Panc1 (cell line): ENCODE data around the gene MED17. TPM values are rescaled to one million over a fixed set of nuclear protein-coding genes. Genes with fewer than 3 reads are reported as not detected.

Experiments
- ATAC-seq: fragments of 200-7000 bp; cut with Tn5 transposase; 2 replicates; pipeline ENCODE4 v1.9.1; 2020; ENCODE audit warnings: mild to moderate bottlenecking, moderate library complexity
- BruUV-seq: library from RNA; stranded (reverse); fragments of 400-500 nt; replicated peaks from 2 replicates; lab custom pipeline; 2021; lab: Mats Ljungman, UMichigan
- CTCF ChIA-PET: fragments of 300-600 bp; sonication (Branson Sonifier 250); formaldehyde crosslinking; loops from one replicate; lab custom pipeline; 2022; ENCODE audit warnings: antibody characterized with exemption; lab: Charles Lee
- POLR2A ChIA-PET: fragments of 300-600 bp; sonication (Branson Sonifier 250); formaldehyde crosslinking; loops from one replicate; lab custom pipeline; 2022; ENCODE audit warnings: antibody characterized with exemption; lab: Charles Lee
- DNase-seq: peaks from one replicate; pipeline ENCODE4 v3.0.0-alpha.2; 2010; ENCODE audit warnings: low read depth, low spot score
- H3K27ac ChIP-seq: 2 replicates; pipeline ENCODE4 v1.5.1; 2011; ENCODE audit warnings: mild to moderate bottlenecking, low read length, inconsistent platforms
- H3K27me3 ChIP-seq: fragments of 200-500 bp; sonication (Bioruptor generic); 2 replicates; pipeline ENCODE4 v1.6.0; 2014; ENCODE audit warnings: low read length, inconsistent platforms; ENCODE audit not compliant: control insufficient read depth, insufficient read depth
- H3K36me3 ChIP-seq: fragments of 200-500 bp; sonication (Bioruptor generic); 2 replicates; pipeline ENCODE4 v1.5.1; 2014; ENCODE audit warnings: inconsistent platforms, mild to moderate bottlenecking, low read length, moderate library complexity; ENCODE audit not compliant: control insufficient read depth, insufficient read depth
- H3K4me1 ChIP-seq: 2 replicates; pipeline ENCODE4 v1.5.1; 2011; ENCODE audit warnings: inconsistent platforms, mild to moderate bottlenecking, low read length, moderate library complexity; ENCODE audit not compliant: control insufficient read depth, insufficient read depth
- H3K4me3 ChIP-seq, 2 experiments: 2 replicates each; pipeline ENCODE4 v1.5.1; 2011 to 2012; ENCODE audit warnings: low read depth in 2 of 2, low read length in 2 of 2, mild to moderate bottlenecking in 2 of 2, inconsistent platforms in 1 of 2, moderate library complexity in 1 of 2
- H3K9me3 ChIP-seq: fragments of 200-500 bp; sonication (Bioruptor generic); 2 replicates; pipeline ENCODE4 v1.5.1; 2014; ENCODE audit warnings: low read depth, mild to moderate bottlenecking, inconsistent platforms, low read length, moderate library complexity; ENCODE audit not compliant: control insufficient read depth, insufficient read depth
- POLR2AphosphoS5 ChIP-seq: IDR thresholded peaks from 2 replicates; pipeline ENCODE4 v1.6.1; 2012; ENCODE audit warnings: mild to moderate bottlenecking, low read depth, low read length, moderate library complexity
- SIN3A ChIP-seq: IDR thresholded peaks from 2 replicates; pipeline ENCODE4 v1.6.1; 2012; ENCODE audit warnings: low read depth, mild to moderate bottlenecking, low read length, moderate library complexity, borderline replicate concordance; ENCODE audit not compliant: insufficient read depth
- TCF7L2 ChIP-seq: IDR thresholded peaks from 2 replicates; pipeline ENCODE4 v1.6.1; 2011; ENCODE audit warnings: mild to moderate bottlenecking, low read depth, low read length, inconsistent platforms
- in situ Hi-C: cut with HindIII; loops from 2 replicates; pipeline ENCODE4 v1.10.0; 2016; ENCODE audit warnings: low sequenced_read_pairs, low pct_unique_long_range_greater_than_20kb
- intact Hi-C: fragments of 100-400 bp; cut with micrococcal nuclease; formaldehyde crosslinking; loops from one replicate; pipeline ENCODE4 v1.10.0; 2022; ENCODE audit not compliant: unreplicated experiment
- total RNA-seq: library from RNA; stranded (reverse); gene quantifications from one replicate; pipeline ENCODE4 v1.2.1, GENCODE V29; 2021; ENCODE audit not compliant: unreplicated experiment
- TF ChIP-seq, protein P1 (sequence below): fragments of 450-650 bp; IDR thresholded peaks from 2 replicates; pipeline ENCODE4 v1.5.1; 2017; ENCODE audit warnings: mild to moderate bottlenecking
- TF ChIP-seq, protein P2 (sequence below), 2 experiments: IDR thresholded peaks; 2 replicates each; pipeline ENCODE4 v1.6.1; 2011 to 2012; ENCODE audit warnings: low read depth in 2 of 2, control low read depth in 1 of 2, low read length in 1 of 2, mild to moderate bottlenecking in 1 of 2, moderate library complexity in 1 of 2; ENCODE audit not compliant: insufficient read depth in 1 of 2

MED17 gene
- total RNA-seq, 1 experiment from 2014 or later, result 52.4 TPM

DNA sequence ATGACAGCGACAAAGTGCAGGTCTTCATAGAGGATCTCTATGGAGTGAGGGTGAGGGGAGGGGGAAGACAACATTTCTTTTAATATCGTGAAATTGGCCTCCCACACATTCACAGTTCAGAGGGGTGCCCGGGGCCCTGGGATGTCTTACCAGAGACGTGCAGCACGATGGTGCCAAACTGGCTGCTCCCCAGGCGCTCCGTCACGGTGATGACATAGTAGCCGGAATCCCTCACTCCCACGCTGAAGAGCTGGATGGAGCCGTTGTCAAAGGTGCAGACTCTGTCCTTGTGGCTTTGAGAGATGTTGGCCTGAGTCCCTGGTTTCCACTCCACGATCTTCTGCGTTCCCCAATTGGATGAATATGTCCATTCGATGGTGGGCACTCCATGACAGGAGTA lies 36.8 kb downstream of the MED17 start:
- DNase-seq, result no peak
- no peaks in the 10 kb centered on the region for H3K27me3 ChIP-seq
- intact Hi-C loops (no loop called here), in situ Hi-C loops (no loop called here)
- ChIA-PET CTCF (no interaction called here), POLR2A (no interaction called here)
- BruUV-seq, result no TSS peak
- H3K27ac ChIP-seq, result no peak overlapping the region
- ATAC-seq, result no peak
- H3K36me3 ChIP-seq, result no peaks in the 10 kb centered on the region
- H3K9me3 ChIP-seq, result no peaks in the 10 kb centered on the region
- H3K4me1 ChIP-seq, result no peaks in the 10 kb centered on the region
- H3K4me3 ChIP-seq, result no peak overlapping the region
- TF ChIP-seq, protein P1, sequence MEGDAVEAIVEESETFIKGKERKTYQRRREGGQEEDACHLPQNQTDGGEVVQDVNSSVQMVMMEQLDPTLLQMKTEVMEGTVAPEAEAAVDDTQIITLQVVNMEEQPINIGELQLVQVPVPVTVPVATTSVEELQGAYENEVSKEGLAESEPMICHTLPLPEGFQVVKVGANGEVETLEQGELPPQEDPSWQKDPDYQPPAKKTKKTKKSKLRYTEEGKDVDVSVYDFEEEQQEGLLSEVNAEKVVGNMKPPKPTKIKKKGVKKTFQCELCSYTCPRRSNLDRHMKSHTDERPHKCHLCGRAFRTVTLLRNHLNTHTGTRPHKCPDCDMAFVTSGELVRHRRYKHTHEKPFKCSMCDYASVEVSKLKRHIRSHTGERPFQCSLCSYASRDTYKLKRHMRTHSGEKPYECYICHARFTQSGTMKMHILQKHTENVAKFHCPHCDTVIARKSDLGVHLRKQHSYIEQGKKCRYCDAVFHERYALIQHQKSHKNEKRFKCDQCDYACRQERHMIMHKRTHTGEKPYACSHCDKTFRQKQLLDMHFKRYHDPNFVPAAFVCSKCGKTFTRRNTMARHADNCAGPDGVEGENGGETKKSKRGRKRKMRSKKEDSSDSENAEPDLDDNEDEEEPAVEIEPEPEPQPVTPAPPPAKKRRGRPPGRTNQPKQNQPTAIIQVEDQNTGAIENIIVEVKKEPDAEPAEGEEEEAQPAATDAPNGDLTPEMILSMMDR, result no peak
- TF ChIP-seq, protein P2, sequence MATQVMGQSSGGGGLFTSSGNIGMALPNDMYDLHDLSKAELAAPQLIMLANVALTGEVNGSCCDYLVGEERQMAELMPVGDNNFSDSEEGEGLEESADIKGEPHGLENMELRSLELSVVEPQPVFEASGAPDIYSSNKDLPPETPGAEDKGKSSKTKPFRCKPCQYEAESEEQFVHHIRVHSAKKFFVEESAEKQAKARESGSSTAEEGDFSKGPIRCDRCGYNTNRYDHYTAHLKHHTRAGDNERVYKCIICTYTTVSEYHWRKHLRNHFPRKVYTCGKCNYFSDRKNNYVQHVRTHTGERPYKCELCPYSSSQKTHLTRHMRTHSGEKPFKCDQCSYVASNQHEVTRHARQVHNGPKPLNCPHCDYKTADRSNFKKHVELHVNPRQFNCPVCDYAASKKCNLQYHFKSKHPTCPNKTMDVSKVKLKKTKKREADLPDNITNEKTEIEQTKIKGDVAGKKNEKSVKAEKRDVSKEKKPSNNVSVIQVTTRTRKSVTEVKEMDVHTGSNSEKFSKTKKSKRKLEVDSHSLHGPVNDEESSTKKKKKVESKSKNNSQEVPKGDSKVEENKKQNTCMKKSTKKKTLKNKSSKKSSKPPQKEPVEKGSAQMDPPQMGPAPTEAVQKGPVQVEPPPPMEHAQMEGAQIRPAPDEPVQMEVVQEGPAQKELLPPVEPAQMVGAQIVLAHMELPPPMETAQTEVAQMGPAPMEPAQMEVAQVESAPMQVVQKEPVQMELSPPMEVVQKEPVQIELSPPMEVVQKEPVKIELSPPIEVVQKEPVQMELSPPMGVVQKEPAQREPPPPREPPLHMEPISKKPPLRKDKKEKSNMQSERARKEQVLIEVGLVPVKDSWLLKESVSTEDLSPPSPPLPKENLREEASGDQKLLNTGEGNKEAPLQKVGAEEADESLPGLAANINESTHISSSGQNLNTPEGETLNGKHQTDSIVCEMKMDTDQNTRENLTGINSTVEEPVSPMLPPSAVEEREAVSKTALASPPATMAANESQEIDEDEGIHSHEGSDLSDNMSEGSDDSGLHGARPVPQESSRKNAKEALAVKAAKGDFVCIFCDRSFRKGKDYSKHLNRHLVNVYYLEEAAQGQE (IDR thresholded peaks at IDR 0.05; ENCODE audit: insufficient read depth in 1 of 2, low read depth in 2 of 2, low read length in 1 of 2), result no peak
- TF ChIP-seq POLR2AphosphoS5, result no peak
- TF ChIP-seq SIN3A, result no peak
- TF ChIP-seq TCF7L2, result no peak

DNA sequence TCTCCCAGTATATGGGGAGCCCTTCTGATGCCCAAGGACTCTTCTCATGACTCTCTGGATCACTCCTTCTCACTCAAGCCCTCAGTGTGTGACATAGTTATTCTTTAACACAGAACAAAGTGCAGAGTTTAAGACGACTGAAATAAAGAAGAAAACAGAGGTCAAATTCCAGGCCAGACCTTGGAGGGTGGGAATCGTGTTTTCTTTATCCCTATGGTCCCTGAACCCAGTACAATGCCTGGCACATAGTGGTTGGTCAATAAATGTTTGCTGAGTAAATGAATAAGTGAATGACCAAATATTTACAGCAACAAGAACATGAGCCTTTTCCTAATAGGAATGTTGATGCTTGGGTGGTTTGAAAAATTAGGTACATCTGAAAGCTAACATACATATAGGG lies 37.5 kb downstream of the MED17 start:
- no peak for ATAC-seq
- ChIA-PET POLR2A (no interaction called here), CTCF (no interaction called here)
- H3K27me3 ChIP-seq, result no peaks in the 10 kb centered on the region
- no peaks in the 10 kb centered on the region for H3K36me3 ChIP-seq
- BruUV-seq, result no TSS peak
- in situ Hi-C loops, result no loop called here
- no peak overlapping the region for H3K27ac ChIP-seq
- intact Hi-C loops, result no loop called here
- H3K9me3 ChIP-seq, result no peaks in the 10 kb centered on the region
- no peak for DNase-seq
- no peak for TF ChIP-seq TCF7L2
- TF ChIP-seq SIN3A, result no peak
- TF ChIP-seq, protein P2 (IDR thresholded peaks at IDR 0.05; ENCODE audit: insufficient read depth in 1 of 2, low read depth in 2 of 2, low read length in 1 of 2), result no peak
- TF ChIP-seq, protein P1, result no peak
- no peak for TF ChIP-seq POLR2AphosphoS5
- no peak overlapping the region for H3K4me3 ChIP-seq
- H3K4me1 ChIP-seq, result no peaks in the 10 kb centered on the region
